Lower leg skin (tissue), 4 donors: ENCODE data around the gene ACER3. TPM values are rescaled to one million over a fixed set of nuclear protein-coding genes. Genes with fewer than 3 reads are reported as not detected.

Experiments
- DNase-seq, 2 donors: peaks; one replicate each; pipeline ENCODE4 v3.0.0-alpha.2; 2019; ENCODE audit warnings: low spot score in 2 of 2
- H3K4me3 ChIP-seq: fragments of 200-600 bp; sonication (generic); 2 replicates; pipeline ENCODE4 v1.5.1; 2017; ENCODE audit warnings: mild to moderate bottlenecking, low read depth; ENCODE audit not compliant: poor library complexity, severe bottlenecking
- CTCF ChIP-seq, 3 donors: fragments of 450-650 bp; IDR thresholded peaks; one replicate each; pipeline ENCODE4 v1.5.1; 2016; ENCODE audit warnings: antibody characterized with exemption in 3 of 3, mild to moderate bottlenecking in 3 of 3, moderate library complexity in 2 of 3
- POLR2A ChIP-seq, 2 donors: fragments of 450-650 bp; IDR thresholded peaks; one replicate each; pipeline ENCODE4 v1.6.1; 2016 to 2017; ENCODE audit warnings: antibody characterized with exemption in 2 of 2, mild to moderate bottlenecking in 1 of 2, moderate library complexity in 1 of 2
- WGBS, 2 donors: methylation state at CpG; one replicate each; pipeline ENCODE4 v1.1.5; 2018; 5-methylcytosine and 5-hydroxymethylcytosine counted together
- intact Hi-C: fragments of 100-400 bp; cut with DNase I; formaldehyde crosslinking; loops from one replicate; pipeline ENCODE4 v1.15.0; 2023; ENCODE audit warnings: low total_unique reads
- total RNA-seq, 4 donors: library from RNA; depleted of rRNA; stranded (reverse); fragments of >200 nt; gene quantifications; one replicate each; pipeline ENCODE4 v1.1.0, GENCODE V29; 2016

ACER3 gene
- total RNA-seq, 4 donors from 2014 or later: 3.5 to 5.9 (median 5.1) TPM

DNA sequence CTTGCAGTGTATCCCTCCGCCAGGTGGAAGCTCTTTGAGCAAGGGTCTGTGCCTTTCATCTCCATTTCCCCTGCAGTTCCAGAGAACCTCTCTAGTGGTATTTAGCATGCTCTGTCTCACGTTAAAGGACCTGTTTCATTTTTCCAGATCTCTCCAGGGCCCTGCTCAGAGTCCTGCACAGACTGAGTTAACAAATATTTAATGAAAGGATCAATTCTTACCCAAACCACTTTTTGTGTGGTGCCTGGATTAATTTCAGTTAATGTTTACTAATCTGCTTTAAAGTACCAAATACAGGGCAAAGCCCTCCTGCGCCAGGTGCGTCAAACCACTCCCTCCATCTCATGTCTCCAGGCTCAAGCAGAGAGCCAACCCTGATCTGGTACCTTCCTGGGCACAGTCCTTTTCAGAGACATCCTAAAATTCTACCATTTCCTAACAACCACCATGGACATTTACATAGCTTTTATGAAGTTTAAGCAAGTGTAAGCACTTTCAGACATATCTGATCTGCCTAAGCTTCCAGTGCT is 18.7 kb upstream of the ACER3 start:
- WGBS, 2 donors: 86 to 87% methylated on average over 4 of the region's 4 CpGs
- no peak for TF ChIP-seq CTCF (IDR thresholded peaks at IDR 0.05)
- TF ChIP-seq POLR2A (IDR thresholded peaks at IDR 0.05): no peak

GRCh38 chr11:76843907-76844306 is 16.8 kb upstream of the ACER3 start:
- intact Hi-C loops: no loop called here
- 93 to 98% methylated on average over 3 of the region's 3 CpGs for WGBS, 2 donors
- H3K4me3 ChIP-seq: no peak overlapping the region
- no peak for DNase-seq
- TF ChIP-seq CTCF (IDR thresholded peaks at IDR 0.05): no peak
- TF ChIP-seq POLR2A (IDR thresholded peaks at IDR 0.05): no peak

More for the DNA sequence above, 18.7 kb upstream of the ACER3 start:
- H3K4me3 ChIP-seq: no peak overlapping the region
- no peak for DNase-seq
- intact Hi-C loops: no loop called here

DNA sequence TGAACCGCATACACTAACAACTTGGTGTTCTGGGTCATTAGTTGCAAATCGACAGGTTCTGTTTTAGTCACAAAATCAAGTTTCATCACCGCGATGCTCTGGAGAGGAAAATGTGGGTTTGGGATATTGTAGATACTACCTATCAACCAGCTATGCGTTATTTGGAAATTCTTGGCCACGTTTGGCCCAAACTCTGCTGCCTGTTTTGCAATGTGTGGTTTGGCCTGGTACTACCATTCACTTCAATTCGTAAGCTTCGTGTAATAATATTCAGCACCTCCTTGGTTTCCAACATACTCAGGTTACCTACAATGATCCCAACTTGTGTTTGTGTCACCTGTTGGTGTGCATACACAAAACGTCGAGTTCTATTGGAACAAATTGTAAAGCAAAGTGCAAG is 16.2 kb upstream of the ACER3 start:
- 81 to 83% methylated on average over 10 of the region's 10 CpGs for WGBS, 2 donors
- intact Hi-C loops: no loop called here
- TF ChIP-seq POLR2A (IDR thresholded peaks at IDR 0.05) (no peak), CTCF (IDR thresholded peaks at IDR 0.05) (no peak)
- no peak overlapping the region for H3K4me3 ChIP-seq
- DNase-seq: no peak

- no peak overlapping the region for H3K4me3 ChIP-seq
- 72 to 80% methylated on average over 3 of the region's 3 CpGs for WGBS, 2 donors
- TF ChIP-seq CTCF (IDR thresholded peaks at IDR 0.05) (no peak), POLR2A (IDR thresholded peaks at IDR 0.05) (no peak)
- intact Hi-C loops: no loop called here
- no peak for DNase-seq
Measured at GRCh38 chr11:76845069-76845468, 15.6 kb upstream of the ACER3 start.

DNA sequence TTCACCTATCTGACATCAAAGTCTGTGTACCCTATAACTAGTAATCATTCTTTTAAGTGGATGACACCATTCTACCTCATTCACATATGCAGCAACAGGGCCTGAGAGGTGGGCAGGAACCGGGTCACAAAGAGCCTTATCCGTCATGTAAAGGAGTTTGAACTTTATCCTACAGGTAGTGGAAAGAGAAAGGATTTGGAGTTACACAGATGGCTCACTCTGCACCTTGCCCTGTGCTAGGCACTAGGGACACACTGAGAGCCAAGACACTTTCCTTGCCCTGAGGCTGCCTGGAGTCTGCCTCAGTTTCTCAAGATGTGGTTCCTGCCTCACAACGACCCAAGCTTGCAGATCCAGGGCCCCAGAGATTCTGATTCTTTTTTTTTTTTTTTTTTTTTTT is 14.3 kb upstream of the ACER3 start:
- WGBS, 2 donors: 83 to 87% methylated on average over 3 of the region's 3 CpGs

More for the DNA sequence above, 14.3 kb upstream of the ACER3 start:
- TF ChIP-seq CTCF (IDR thresholded peaks at IDR 0.05) (no peak), POLR2A (IDR thresholded peaks at IDR 0.05) (no peak)
- no peak for DNase-seq
- intact Hi-C loops: no loop called here
- no peak overlapping the region for H3K4me3 ChIP-seq
